ENCODE measurements around the gene NUAK1. TPM values are rescaled to one million over a fixed set of nuclear protein-coding genes. Genes with fewer than 3 reads are reported as not detected.

NUAK1 gene
- total RNA-seq, 1 donor = 21.7 TPM

- DNase-seq (ENCODE audit: insufficient read length, low spot score, missing footprints) = no peak
- no peak overlapping the region for H2AFZ ChIP-seq (ENCODE audit: low read length)
Measured at GRCh38 chr12:106071686-106072085, 67.1 kb downstream of the NUAK1 start.

GRCh38 chr12:106070611-106071010, 68.1 kb downstream of the NUAK1 start:
- no peak for TF ChIP-seq CTCF (IDR thresholded peaks at IDR 0.05; ENCODE audit: extremely low read depth, low read depth, low read length)
- peaks cover 41% of the 10 kb centered on the region for H3K36me3 ChIP-seq (ENCODE audit: insufficient read depth, low read length)
- H3K4me2 ChIP-seq (ENCODE audit: insufficient read depth, low read length) = no peak overlapping the region
- H3K27ac ChIP-seq (ENCODE audit: low read depth, low read length) = no peak overlapping the region
- no peaks in the 10 kb centered on the region for H3K9me3 ChIP-seq (ENCODE audit: low read depth, low read length)
- H3K79me2 ChIP-seq (ENCODE audit: insufficient read depth, low read length) = no peaks in the 10 kb centered on the region
- H3K4me3 ChIP-seq (ENCODE audit: insufficient read depth, low read length) = no peak overlapping the region
- H3K27me3 ChIP-seq (ENCODE audit: insufficient read depth, low read length) = no peaks in the 10 kb centered on the region
- H2AFZ ChIP-seq (ENCODE audit: low read length) = no peak overlapping the region
- H3K4me1 ChIP-seq (ENCODE audit: insufficient read depth, low read length) = peaks cover 9% of the 10 kb centered on the region
- no peaks in the 10 kb centered on the region for H4K20me1 ChIP-seq (ENCODE audit: insufficient read depth, low read length)
- no peak for DNase-seq (ENCODE audit: insufficient read length, low spot score, missing footprints)

More at GRCh38 chr12:106071686-106072085, 67.1 kb downstream of the NUAK1 start:
- Histone ChIP-seq H3K4me2 (ENCODE audit: insufficient read depth, low read length) (no peak overlapping the region), H3K9me3 (ENCODE audit: low read depth, low read length) (no peaks in the 10 kb centered on the region), H3K36me3 (ENCODE audit: insufficient read depth, low read length) (peaks cover 36% of the 10 kb centered on the region), H4K20me1 (ENCODE audit: insufficient read depth, low read length) (no peaks in the 10 kb centered on the region), H3K27me3 (ENCODE audit: insufficient read depth, low read length) (no peaks in the 10 kb centered on the region), H3K4me3 (ENCODE audit: insufficient read depth, low read length) (no peak overlapping the region), H3K27ac (ENCODE audit: low read depth, low read length) (no peak overlapping the region), H3K4me1 (ENCODE audit: insufficient read depth, low read length) (peaks cover 9% of the 10 kb centered on the region), H3K79me2 (ENCODE audit: insufficient read depth, low read length) (no peaks in the 10 kb centered on the region)
- TF ChIP-seq CTCF (IDR thresholded peaks at IDR 0.05; ENCODE audit: extremely low read depth, low read depth, low read length) = no peak

GRCh38 chr12:106070147-106070546, 68.6 kb downstream of the NUAK1 start:
- Histone ChIP-seq H3K9me3 (ENCODE audit: low read depth, low read length) (no peaks in the 10 kb centered on the region), H3K4me1 (ENCODE audit: insufficient read depth, low read length) (peaks cover 9% of the 10 kb centered on the region), H3K79me2 (ENCODE audit: insufficient read depth, low read length) (no peaks in the 10 kb centered on the region), H3K4me3 (ENCODE audit: insufficient read depth, low read length) (no peak overlapping the region), H2AFZ (ENCODE audit: low read length) (no peak overlapping the region), H4K20me1 (ENCODE audit: insufficient read depth, low read length) (no peaks in the 10 kb centered on the region), H3K27me3 (ENCODE audit: insufficient read depth, low read length) (no peaks in the 10 kb centered on the region), H3K27ac (ENCODE audit: low read depth, low read length) (no peak overlapping the region), H3K4me2 (ENCODE audit: insufficient read depth, low read length) (no peak overlapping the region), H3K36me3 (ENCODE audit: insufficient read depth, low read length) (peaks cover 41% of the 10 kb centered on the region)
- DNase-seq (ENCODE audit: insufficient read length, low spot score, missing footprints) = no peak
- TF ChIP-seq CTCF (IDR thresholded peaks at IDR 0.05; ENCODE audit: extremely low read depth, low read depth, low read length) = no peak

GRCh38 chr12:106068296-106068695, 70.5 kb downstream of the NUAK1 start:
- no peak for DNase-seq (ENCODE audit: insufficient read length, low spot score, missing footprints)
- Histone ChIP-seq H3K9me3 (ENCODE audit: low read depth, low read length) (no peaks in the 10 kb centered on the region), H3K4me1 (ENCODE audit: insufficient read depth, low read length) (no peaks in the 10 kb centered on the region), H3K79me2 (ENCODE audit: insufficient read depth, low read length) (no peaks in the 10 kb centered on the region), H4K20me1 (ENCODE audit: insufficient read depth, low read length) (no peaks in the 10 kb centered on the region), H3K4me2 (ENCODE audit: insufficient read depth, low read length) (no peak overlapping the region), H2AFZ (ENCODE audit: low read length) (no peak overlapping the region), H3K4me3 (ENCODE audit: insufficient read depth, low read length) (no peak overlapping the region), H3K36me3 (ENCODE audit: insufficient read depth, low read length) (peaks cover 41% of the 10 kb centered on the region), H3K27me3 (ENCODE audit: insufficient read depth, low read length) (no peaks in the 10 kb centered on the region), H3K27ac (ENCODE audit: low read depth, low read length) (no peak overlapping the region)
- TF ChIP-seq CTCF (IDR thresholded peaks at IDR 0.05; ENCODE audit: extremely low read depth, low read depth, low read length) = no peak

Measured in osteoblast (primary cell).